ENCODE data around the gene CYP4F3. TPM values are rescaled to one million over a fixed set of nuclear protein-coding genes. Genes with fewer than 3 reads are reported as not detected.

The CYP4F3 gene
- total and polyA plus RNA-seq, 2 of the 13 experiments (the other 11 are each of a cell fraction or from before 2014, with no cell fraction given) = 17.8 to 22.8 TPM

- TF ChIP-seq ZNF414 (CRISPR knock-in tag; IDR thresholded peaks at IDR 0.05) = 0 out of 2 replicates have a peak, but pooled peaks have one; percentile 25
- TF ChIP-seq KLF9 (CRISPR knock-in tag; IDR thresholded peaks at IDR 0.05; ENCODE audit: low read depth) = no peak
- TF ChIP-seq ZNF703 (CRISPR knock-in tag; IDR thresholded peaks at IDR 0.05; ENCODE audit: borderline replicate concordance) = no peak
- peak; percentile 61 for TF ChIP-seq MED1 (CRISPR knock-in tag; IDR thresholded peaks at IDR 0.05)
- TF ChIP-seq HNF1B (CRISPR knock-in tag; IDR thresholded peaks at IDR 0.05) = peak; percentile 52; the same call in 1 of the 2 replicates
- 0 out of 2 replicates have a peak, but pooled peaks have one; percentile 22 for TF ChIP-seq ATF2 (CRISPR knock-in tag; IDR thresholded peaks at IDR 0.05)
- peak; percentile 46 for TF ChIP-seq ASH2L (IDR thresholded peaks at IDR 0.05; ENCODE audit: insufficient read length, low read depth, low read length)
- peak; percentile 36; the same call in 1 of the 2 replicates for TF ChIP-seq ZXDC (CRISPR knock-in tag; IDR thresholded peaks at IDR 0.05)
- peak; percentile 21; the same call in 1 of the 2 replicates for TF ChIP-seq MYC (CRISPR knock-in tag; IDR thresholded peaks at IDR 0.05; ENCODE audit: borderline replicate concordance)
- TF ChIP-seq WIZ (CRISPR knock-in tag; IDR thresholded peaks at IDR 0.05) = no peak
- TF ChIP-seq BCL6 (CRISPR knock-in tag; IDR thresholded peaks at IDR 0.05) = peak; percentile 33; the same call in 1 of the 2 replicates
- no peak for TF ChIP-seq ZNF512 (CRISPR knock-in tag; IDR thresholded peaks at IDR 0.05)
- TF ChIP-seq FOXK1 (CRISPR knock-in tag; IDR thresholded peaks at IDR 0.05; ENCODE audit: borderline replicate concordance, low read depth) = peak; percentile 61; the same call in 1 of the 2 replicates
- peak; percentile 70 for TF ChIP-seq RBFOX2 (IDR thresholded peaks at IDR 0.05; ENCODE audit: low read depth, low read length)
- peak; percentile 89 for TF ChIP-seq ZSCAN25 (CRISPR knock-in tag; IDR thresholded peaks at IDR 0.05)
- peak; percentile 90 for TF ChIP-seq FOXP4 (CRISPR knock-in tag; IDR thresholded peaks at IDR 0.05)
Measured at GRCh38 chr19:15640904-15641597, 354 bp downstream of the CYP4F3 start (continued).

Data from HepG2 (cell line).